Endothelial cell of umbilical vein (primary cell): ENCODE measurements around the gene SCAP.

ENCODE experiments used
- CTCF ChIP-seq, 2 donors: IDR thresholded peaks; 1 replicate in 1 of 2; 2 replicates in 1 of 2; pipeline ENCODE4 v1.5.1; 2011; ENCODE audit warnings: low read length in 2 of 2, mild to moderate bottlenecking in 2 of 2, moderate library complexity in 2 of 2, control low read depth in 1 of 2, inconsistent platforms in 1 of 2, low read depth in 1 of 2; ENCODE audit not compliant: insufficient read depth in 1 of 2; ENCODE audit errors: extremely low read depth in 1 of 2
- EZH2 ChIP-seq: IDR thresholded peaks from 2 replicates; pipeline ENCODE4 v1.6.1; 2012; ENCODE audit warnings: borderline replicate concordance, low read depth, mild to moderate bottlenecking, moderate library complexity, low read length, inconsistent platforms; ENCODE audit not compliant: severe bottlenecking

GRCh38 chr3:47420044-47420430 is 55.7 kb downstream of the SCAP start:
- TF ChIP-seq CTCF (IDR thresholded peaks at IDR 0.05; ENCODE audit: extremely low read depth in 1 of 2, insufficient read depth in 1 of 2, low read depth in 1 of 2, low read length in 2 of 2): no peak
- no peak for TF ChIP-seq EZH2
